Endothelial cell (in vitro differentiated cells): ENCODE results near the gene CACNA1C. TPM values are rescaled to one million over a fixed set of nuclear protein-coding genes. Genes with fewer than 3 reads are reported as not detected.

Source experiments
- DNase-seq: peaks from one replicate; pipeline ENCODE4 v3.0.0; 2021; ENCODE audit warnings: low spot score
- H3K27ac Mint-ChIP-seq: one replicate; pipeline ENCODE4 v1.8.0; 2021; ENCODE audit warnings: mixed read lengths, inconsistent platforms; ENCODE audit not compliant: unreplicated experiment
- H3K27me3 Mint-ChIP-seq: one replicate; pipeline ENCODE4 v1.8.0; 2021; ENCODE audit warnings: mild to moderate bottlenecking, moderate library complexity, mixed read lengths, inconsistent platforms; ENCODE audit not compliant: unreplicated experiment
- H3K36me3 Mint-ChIP-seq: one replicate; pipeline ENCODE4 v1.8.0; 2021; ENCODE audit warnings: mild to moderate bottlenecking, low read depth, mixed read lengths, inconsistent platforms; ENCODE audit not compliant: unreplicated experiment
- H3K4me1 Mint-ChIP-seq: one replicate; pipeline ENCODE4 v1.8.0; 2021; ENCODE audit warnings: mild to moderate bottlenecking, mixed read lengths, inconsistent platforms; ENCODE audit not compliant: unreplicated experiment
- H3K4me3 Mint-ChIP-seq: one replicate; pipeline ENCODE4 v1.8.0; 2021; ENCODE audit warnings: mild to moderate bottlenecking, mixed read lengths, inconsistent platforms; ENCODE audit not compliant: unreplicated experiment
- H3K9me3 Mint-ChIP-seq: one replicate; pipeline ENCODE4 v1.8.0; 2021; ENCODE audit warnings: mixed read lengths, inconsistent platforms; ENCODE audit not compliant: unreplicated experiment
- total RNA-seq: library from RNA; stranded (reverse); fragmentation: NEBNext Ultra II Directional; extraction: Animal tissue kit (Norgen Biotek cat#: 25700); gene quantifications from one replicate; pipeline ENCODE4 v1.2.1, GENCODE V29; 2021; ENCODE audit not compliant: unreplicated experiment
- TF ChIP-seq, protein P1 (sequence below): fragments of 200-600 bp; sonication (generic); IDR thresholded peaks from one replicate; pipeline ENCODE4 v1.5.0; 2021; ENCODE audit warnings: antibody characterized with exemption; ENCODE audit not compliant: unreplicated experiment

CACNA1C gene
- total RNA-seq, 1 donor from 2014 or later, result 11.1 TPM

GRCh38 chr12:2465681-2466080 lies 412.9 kb downstream of the CACNA1C start:
- TF ChIP-seq, protein P1, sequence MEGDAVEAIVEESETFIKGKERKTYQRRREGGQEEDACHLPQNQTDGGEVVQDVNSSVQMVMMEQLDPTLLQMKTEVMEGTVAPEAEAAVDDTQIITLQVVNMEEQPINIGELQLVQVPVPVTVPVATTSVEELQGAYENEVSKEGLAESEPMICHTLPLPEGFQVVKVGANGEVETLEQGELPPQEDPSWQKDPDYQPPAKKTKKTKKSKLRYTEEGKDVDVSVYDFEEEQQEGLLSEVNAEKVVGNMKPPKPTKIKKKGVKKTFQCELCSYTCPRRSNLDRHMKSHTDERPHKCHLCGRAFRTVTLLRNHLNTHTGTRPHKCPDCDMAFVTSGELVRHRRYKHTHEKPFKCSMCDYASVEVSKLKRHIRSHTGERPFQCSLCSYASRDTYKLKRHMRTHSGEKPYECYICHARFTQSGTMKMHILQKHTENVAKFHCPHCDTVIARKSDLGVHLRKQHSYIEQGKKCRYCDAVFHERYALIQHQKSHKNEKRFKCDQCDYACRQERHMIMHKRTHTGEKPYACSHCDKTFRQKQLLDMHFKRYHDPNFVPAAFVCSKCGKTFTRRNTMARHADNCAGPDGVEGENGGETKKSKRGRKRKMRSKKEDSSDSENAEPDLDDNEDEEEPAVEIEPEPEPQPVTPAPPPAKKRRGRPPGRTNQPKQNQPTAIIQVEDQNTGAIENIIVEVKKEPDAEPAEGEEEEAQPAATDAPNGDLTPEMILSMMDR, result no peak
- Mint-ChIP-seq H3K4me3 (no peak overlapping the region), H3K36me3 (peaks cover 14% of the 10 kb centered on the region), H3K9me3 (no peaks in the 10 kb centered on the region), H3K4me1 (no peaks in the 10 kb centered on the region), H3K27me3 (peaks cover 8% of the 10 kb centered on the region), H3K27ac (no peak overlapping the region)
- no peak for DNase-seq

- no peak overlapping the region for H3K27ac Mint-ChIP-seq
- no peaks in the 10 kb centered on the region for H3K4me1 Mint-ChIP-seq
- H3K36me3 Mint-ChIP-seq, result peaks cover 9% of the 10 kb centered on the region
These were observed 413.4 kb downstream of the CACNA1C start for GRCh38 chr12:2466211-2466610.

GRCh38 chr12:2467447-2468195 lies 414.8 kb downstream of the CACNA1C start:
- Mint-ChIP-seq H3K4me3 (no peak overlapping the region), H3K36me3 (peaks cover 3% of the 10 kb centered on the region), H3K27me3 (peaks cover 5% of the 10 kb centered on the region), H3K27ac (no peak overlapping the region), H3K9me3 (no peaks in the 10 kb centered on the region), H3K4me1 (no peaks in the 10 kb centered on the region)
- no peak for DNase-seq
- TF ChIP-seq, protein P1, result no peak

More at GRCh38 chr12:2466211-2466610, 413.4 kb downstream of the CACNA1C start:
- Mint-ChIP-seq H3K27me3 (peaks cover 5% of the 10 kb centered on the region), H3K9me3 (no peaks in the 10 kb centered on the region), H3K4me3 (no peak overlapping the region)
- TF ChIP-seq, protein P1, result no peak
- no peak for DNase-seq

- Mint-ChIP-seq H3K27ac (no peak overlapping the region), H3K4me1 (peaks cover 14% of the 10 kb centered on the region), H3K4me3 (no peak overlapping the region), H3K27me3 (peaks cover 6% of the 10 kb centered on the region), H3K9me3 (no peaks in the 10 kb centered on the region), H3K36me3 (no peaks in the 10 kb centered on the region)
- TF ChIP-seq, protein P1, result no peak
- no peak for DNase-seq
These were observed 423.2 kb downstream of the CACNA1C start for GRCh38 chr12:2475984-2476383.

GRCh38 chr12:2477009-2477766 lies 424.4 kb downstream of the CACNA1C start:
- TF ChIP-seq, protein P1, result no peak
- Mint-ChIP-seq H3K27me3 (peaks cover 9% of the 10 kb centered on the region), H3K4me3 (no peak overlapping the region), H3K27ac (no peak overlapping the region), H3K4me1 (peaks cover 19% of the 10 kb centered on the region), H3K36me3 (no peaks in the 10 kb centered on the region), H3K9me3 (no peaks in the 10 kb centered on the region)
- DNase-seq, result no peak
